ENCODE results near the gene CALR. TPM values are rescaled to one million over a fixed set of nuclear protein-coding genes. Genes with fewer than 3 reads are reported as not detected.
"Not testable (repeated sequence)": the region's sequence is repeated elsewhere in the genome, so short reads cannot be mapped to it uniquely, and the experiment has no call there.

The CALR gene
- total and polyA plus RNA-seq, 2 experiments from 2014 or later = 1,015 to 1,238 TPM

GRCh38 chr19:12955996-12956395 lies 17.6 kb downstream of the CALR start:
- peaks cover 13% of the 10 kb centered on the region; the same call in 1 of the 2 replicates for H3K36me3 ChIP-seq (ENCODE audit: low read depth)
- peak overlapping the region; percentile 78 for H3K4me2 ChIP-seq (ENCODE audit: unreplicated experiment)
- peak overlapping the region; percentile 91 for H3K9ac ChIP-seq
- TF ChIP-seq EZH2phosphoT487 (IDR thresholded peaks at IDR 0.05; ENCODE audit: insufficient read depth, low read depth) (no peak), EZH2 (IDR thresholded peaks at IDR 0.05; ENCODE audit: insufficient read depth, poor library complexity, severe bottlenecking) (no peak)
- H3K9me3 ChIP-seq (ENCODE audit: low read depth) = no peaks in the 10 kb centered on the region
- peak overlapping the region; percentile 99 for H3K27ac ChIP-seq
- H2AFZ ChIP-seq = peak overlapping the region; percentile 85; the same call in 1 of the 2 replicates
- H3F3A ChIP-seq (ENCODE audit: insufficient read depth) = peaks cover 45% of the 10 kb centered on the region
- H3K27me3 ChIP-seq (replicated peaks; ENCODE audit: insufficient read depth) = no peaks in the 10 kb centered on the region
- DNase-seq = peak; percentile 32
- WGBS, 2 experiments (ENCODE audit: low coverage in 1 of 2, low lambda C conversion rate in 2 of 2, missing lambda C conversion rate in 2 of 2) = 27 to 31% methylated on average over 12 of the region's 12 CpGs
- in situ Hi-C loops (cut with MboI) = loop anchor here (25.0 kb wide), 1 partner anchor 631 kb away; no protein-coding TSS in a partner anchor
- H4K20me1 ChIP-seq (ENCODE audit: insufficient read depth) = no peaks in the 10 kb centered on the region
- H3K9me2 ChIP-seq (ENCODE audit: insufficient read depth) = no peaks in the 10 kb centered on the region
- peak overlapping the region; percentile 79 for H3K4me3 ChIP-seq
- peaks cover 19% of the 10 kb centered on the region for H3K4me1 ChIP-seq (ENCODE audit: insufficient read depth)
- H3K79me2 ChIP-seq (ENCODE audit: insufficient read depth) = peaks cover 67% of the 10 kb centered on the region

DNA sequence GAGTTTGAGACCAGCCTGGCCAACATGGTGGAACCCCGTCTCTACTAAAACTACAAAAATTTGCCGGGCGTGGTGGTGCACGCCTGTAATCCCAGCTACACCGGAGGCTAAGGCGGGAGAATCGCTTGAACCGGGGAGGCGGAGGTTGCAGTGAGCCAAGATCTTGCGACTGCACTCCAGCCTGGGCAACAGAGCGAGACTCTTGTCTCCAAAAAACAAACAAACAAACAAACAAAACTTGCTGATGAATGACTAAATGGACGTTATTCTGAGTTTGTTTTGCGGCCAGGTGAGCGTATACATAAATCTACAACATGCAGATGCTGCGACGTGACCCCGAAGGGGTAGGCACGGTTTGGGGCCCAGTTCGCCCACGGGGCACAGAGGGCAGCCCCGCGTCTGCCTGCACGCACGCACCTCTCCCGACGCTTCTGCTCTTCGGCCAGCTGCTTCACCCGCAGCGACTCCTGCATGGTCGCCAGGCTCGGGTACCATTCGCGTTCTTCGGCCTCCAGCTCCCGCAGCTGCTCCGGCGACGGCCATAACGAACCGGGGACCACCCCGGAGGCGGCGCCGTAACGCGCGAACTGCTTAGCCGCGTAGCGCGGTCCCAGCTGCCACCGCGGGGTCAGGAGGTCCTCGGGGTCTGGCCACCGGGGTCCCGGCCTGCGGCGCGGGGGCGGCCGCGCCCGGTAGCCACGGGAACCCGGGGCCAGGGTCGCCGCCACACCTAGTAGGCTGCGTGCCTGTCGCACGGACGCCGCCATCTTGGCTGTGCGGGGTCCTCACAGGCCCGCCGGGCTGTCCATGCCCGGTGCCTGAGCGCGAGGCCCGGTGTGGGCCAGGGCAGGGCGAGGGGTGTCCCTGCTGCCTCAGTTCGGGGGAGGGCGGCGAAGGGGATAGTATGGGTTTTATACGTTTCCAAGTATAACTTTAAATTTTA lies 18.3 kb downstream of the CALR start, which contains the start of gene GADD45GIP1:
Gene GADD45GIP1 (minus strand): TSS at position 778 of the 943 bp plus-strand sequence. CDS start 11 bp downstream, at position 767.
- TF ChIP-seq EZH2 (IDR thresholded peaks at IDR 0.05; ENCODE audit: insufficient read depth, poor library complexity, severe bottlenecking) (no peak), EZH2phosphoT487 (IDR thresholded peaks at IDR 0.05; ENCODE audit: insufficient read depth, low read depth) (no peak)
- in situ Hi-C loops (cut with MboI) = loop anchor here (25.0 kb wide), 1 partner anchor 631 kb away; no protein-coding TSS in a partner anchor
- WGBS, 2 experiments (ENCODE audit: low coverage in 1 of 2, low lambda C conversion rate in 2 of 2, missing lambda C conversion rate in 2 of 2) = 3 to 4% methylated on average over 62 to 82 of the region's 84 CpGs
- Histone ChIP-seq H2AFZ (peak within 1 kb of the TSS; percentile 85), H4K20me1 (ENCODE audit: insufficient read depth) (no peaks in the 10 kb centered on the region), H3F3A (ENCODE audit: insufficient read depth) (peaks cover 40% of the 10 kb centered on the region), H3K4me1 (ENCODE audit: insufficient read depth) (peaks cover 19% of the 10 kb centered on the region), H3K27me3 (replicated peaks; ENCODE audit: insufficient read depth) (no peaks in the 10 kb centered on the region), H3K9me3 (ENCODE audit: low read depth) (no peaks in the 10 kb centered on the region), H3K79me2 (ENCODE audit: insufficient read depth) (peaks cover 59% of the 10 kb centered on the region), H3K9me2 (ENCODE audit: insufficient read depth) (no peaks in the 10 kb centered on the region), H3K27ac (peak within 1 kb of the TSS; percentile 99), H3K4me3 (peak within 1 kb of the TSS; percentile 79), H3K4me2 (ENCODE audit: unreplicated experiment) (peak within 1 kb of the TSS; percentile 78), H3K9ac (peak within 1 kb of the TSS; percentile 91), H3K36me3 (ENCODE audit: low read depth) (peaks cover 9% of the 10 kb centered on the region; the same call in 1 of the 2 replicates)
- DNase-seq = peak; percentile 90

DNA sequence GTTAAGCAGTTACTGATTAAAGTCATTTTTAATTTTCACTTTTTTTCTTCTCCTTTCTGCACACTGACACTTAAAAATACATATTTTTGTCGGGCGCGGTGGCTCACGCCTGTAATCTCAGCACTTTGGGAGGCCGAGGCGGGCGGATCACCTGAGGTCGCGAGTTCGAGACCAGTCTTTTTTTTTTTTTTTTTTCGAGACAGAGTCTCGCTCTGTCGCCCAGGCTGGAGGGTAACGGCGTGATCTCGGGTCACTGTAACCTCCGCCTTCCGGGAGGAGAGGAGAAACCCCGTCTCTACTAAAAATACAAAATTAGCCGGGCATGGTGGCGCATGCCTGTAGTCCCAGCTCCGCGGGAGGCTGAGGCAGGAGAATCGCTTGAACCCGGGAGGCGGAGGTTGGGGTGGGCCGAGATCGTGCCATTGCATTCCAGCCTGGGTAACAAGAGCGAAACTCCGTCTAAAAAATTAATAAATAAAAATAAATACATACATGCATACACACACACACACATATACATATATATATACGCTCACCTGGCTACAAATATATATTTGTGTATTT lies 19.1 kb downstream of the CALR start:
- not testable (repeated sequence) for H3K9me2 ChIP-seq (ENCODE audit: insufficient read depth); H3K9me3 ChIP-seq (ENCODE audit: low read depth); H3K27me3 ChIP-seq (replicated peaks; ENCODE audit: insufficient read depth); H4K20me1 ChIP-seq (ENCODE audit: insufficient read depth); DNase-seq; H3K36me3 ChIP-seq (ENCODE audit: low read depth)
- peaks cover 32% of the 10 kb centered on the region for H3F3A ChIP-seq (ENCODE audit: insufficient read depth)
- H3K4me2 ChIP-seq (ENCODE audit: unreplicated experiment) = peak overlapping the region; percentile 78
- 51 to 55% methylated on average over 29 to 31 of the region's 31 CpGs for WGBS, 2 experiments (ENCODE audit: low coverage in 1 of 2, low lambda C conversion rate in 2 of 2, missing lambda C conversion rate in 2 of 2)
- H2AFZ ChIP-seq = peak overlapping the region; percentile 85
- peak overlapping the region; percentile 91 for H3K9ac ChIP-seq
- H3K27ac ChIP-seq = peak overlapping the region; percentile 99
- H3K79me2 ChIP-seq (ENCODE audit: insufficient read depth) = peaks cover 52% of the 10 kb centered on the region
- in situ Hi-C loops (cut with MboI) = loop anchor here (25.0 kb wide), 1 partner anchor 630 kb away; no protein-coding TSS in a partner anchor
- H3K4me1 ChIP-seq (ENCODE audit: insufficient read depth) = peaks cover 14% of the 10 kb centered on the region
- peak overlapping the region; percentile 79 for H3K4me3 ChIP-seq

DNA sequence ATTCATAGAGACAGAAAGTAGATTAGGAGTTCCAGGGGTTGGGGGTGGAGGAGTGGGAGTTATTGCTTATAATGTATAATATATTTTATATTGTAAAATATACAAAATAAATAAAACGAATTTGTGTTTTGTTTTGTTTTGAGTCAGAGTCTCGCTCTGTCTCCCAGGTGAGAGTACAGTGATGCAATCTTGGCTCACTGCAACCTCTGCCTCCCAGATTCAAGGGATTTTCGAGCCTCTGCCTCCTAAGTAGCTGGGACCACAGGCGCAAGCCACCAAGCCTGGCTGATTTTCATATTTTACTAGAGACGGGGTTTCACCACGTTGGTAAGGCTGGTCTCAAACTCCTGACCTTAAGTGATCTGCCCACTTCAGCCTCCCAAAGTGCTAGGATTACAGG lies 21.1 kb downstream of the CALR start:
- Histone ChIP-seq H3K9ac (no peak overlapping the region), H3K36me3 (ENCODE audit: low read depth) (no peaks in the 10 kb centered on the region), H3K4me3 (no peak overlapping the region), H3K27ac (no peak overlapping the region), H3K4me1 (ENCODE audit: insufficient read depth) (no peaks in the 10 kb centered on the region; the same call in 1 of the 2 replicates), H3K9me2 (ENCODE audit: insufficient read depth) (no peaks in the 10 kb centered on the region), H3K79me2 (ENCODE audit: insufficient read depth) (peaks cover 36% of the 10 kb centered on the region), H3K4me2 (ENCODE audit: unreplicated experiment) (no peak overlapping the region), H3F3A (ENCODE audit: insufficient read depth) (peaks cover 17% of the 10 kb centered on the region), H3K9me3 (ENCODE audit: low read depth) (no peaks in the 10 kb centered on the region), H2AFZ (no peak overlapping the region), H4K20me1 (ENCODE audit: insufficient read depth) (no peaks in the 10 kb centered on the region), H3K27me3 (replicated peaks; ENCODE audit: insufficient read depth) (no peaks in the 10 kb centered on the region)
- TF ChIP-seq EZH2phosphoT487 (IDR thresholded peaks at IDR 0.05; ENCODE audit: insufficient read depth, low read depth) (no peak), EZH2 (IDR thresholded peaks at IDR 0.05; ENCODE audit: insufficient read depth, poor library complexity, severe bottlenecking) (no peak)
- 74 to 78% methylated on average over 6 of the region's 6 CpGs for WGBS, 2 experiments (ENCODE audit: low coverage in 1 of 2, low lambda C conversion rate in 2 of 2, missing lambda C conversion rate in 2 of 2)
- in situ Hi-C loops (cut with MboI) = loop anchor here (25.0 kb wide), 1 partner anchor 628 kb away; no protein-coding TSS in a partner anchor
- no peak for DNase-seq
